Stimulated activated CD8-positive, alpha-beta memory T cell treated with anti-CD3 and anti-CD28 coated beads, Interleukin-7, amount 100 ng/mL, for 4 hours (primary cell): Measurements from ENCODE around the gene C10orf143.

ENCODE experiments used
- DNase-seq, 2 donors: peaks; one replicate each; pipeline ENCODE4 v3.0.0-alpha.2; 2020; ENCODE audit warnings: low read depth in 2 of 2

Gene C10orf143

DNA sequence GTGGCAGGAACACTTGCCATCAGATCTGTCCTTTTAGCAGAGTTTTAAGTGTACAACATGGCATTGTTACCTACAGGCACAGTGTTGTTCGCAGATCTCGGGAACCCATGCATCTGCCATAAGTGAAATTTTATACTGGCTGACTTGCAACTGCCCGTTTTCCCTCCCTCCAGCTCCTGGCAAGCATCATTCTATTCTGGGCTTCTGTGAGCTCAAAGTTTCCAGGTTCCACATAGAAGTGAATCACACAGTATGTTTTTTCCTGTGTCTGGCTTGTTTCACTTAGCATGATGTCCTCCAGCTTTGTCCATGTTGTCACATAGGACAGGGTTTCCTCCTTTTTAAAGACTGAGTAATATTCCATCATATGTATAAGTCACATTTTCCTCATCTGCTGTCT lies 56.6 kb downstream of the C10orf143 start:
- DNase-seq = no peak

DNA sequence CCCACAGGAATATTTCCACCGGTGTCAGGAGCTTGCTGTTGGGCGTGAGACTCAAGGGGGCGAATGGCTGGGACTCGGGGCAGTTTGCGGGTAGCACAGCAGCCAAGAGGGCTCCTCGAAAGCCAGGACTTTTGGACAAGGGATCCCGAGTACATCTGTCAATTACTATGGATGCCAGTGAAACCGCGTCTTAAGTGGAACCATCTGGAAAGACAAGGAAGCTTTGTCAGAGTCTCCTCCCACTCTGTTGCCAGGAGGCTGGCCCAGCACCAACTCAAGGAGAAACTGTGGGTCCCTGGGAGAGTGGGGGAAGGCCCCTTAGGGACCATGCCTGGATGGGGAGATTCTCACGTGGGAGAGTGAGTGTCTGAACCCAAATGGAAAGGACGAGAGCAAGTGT lies 57.1 kb downstream of the C10orf143 start:
- no peak for DNase-seq

DNA sequence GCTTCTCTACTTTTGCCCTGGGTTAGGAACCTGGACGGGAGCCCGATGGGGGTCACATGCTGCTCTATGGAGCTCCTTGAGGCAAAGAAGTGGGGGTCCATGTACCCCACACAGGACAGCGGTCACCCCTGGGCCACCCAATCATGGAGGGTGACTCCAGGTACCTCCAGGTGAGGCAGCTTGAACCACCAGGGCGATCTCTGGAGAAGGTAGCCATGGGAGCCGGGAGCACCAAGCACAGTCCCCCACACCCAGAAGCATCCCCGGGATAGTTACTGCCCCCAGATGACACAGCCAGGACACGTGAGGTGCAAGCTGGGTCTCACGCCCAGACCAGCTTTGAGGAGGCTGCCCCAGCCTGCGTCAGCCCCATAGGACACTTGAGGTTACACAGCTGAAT lies 58.4 kb downstream of the C10orf143 start:
- no peak for DNase-seq

DNA sequence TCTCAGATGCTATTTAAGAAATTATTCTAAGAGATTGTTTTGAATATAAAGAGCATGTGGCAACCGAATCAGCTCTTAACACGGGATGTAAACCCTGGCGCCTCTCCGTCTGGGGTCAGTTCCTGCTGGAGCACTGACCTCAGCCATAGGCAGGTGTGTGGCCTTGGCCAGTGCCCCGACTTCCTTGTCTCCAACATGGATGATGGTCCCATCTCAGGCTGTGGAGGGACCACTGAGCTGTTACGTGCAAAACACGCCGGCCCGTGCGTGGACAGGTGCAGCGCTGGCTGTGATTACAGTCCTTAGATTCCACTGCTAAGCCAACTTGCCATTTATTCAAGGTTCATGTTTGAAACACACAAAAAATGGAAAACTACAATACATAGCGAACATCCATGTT lies 59.9 kb downstream of the C10orf143 start:
- no peak for DNase-seq

DNA sequence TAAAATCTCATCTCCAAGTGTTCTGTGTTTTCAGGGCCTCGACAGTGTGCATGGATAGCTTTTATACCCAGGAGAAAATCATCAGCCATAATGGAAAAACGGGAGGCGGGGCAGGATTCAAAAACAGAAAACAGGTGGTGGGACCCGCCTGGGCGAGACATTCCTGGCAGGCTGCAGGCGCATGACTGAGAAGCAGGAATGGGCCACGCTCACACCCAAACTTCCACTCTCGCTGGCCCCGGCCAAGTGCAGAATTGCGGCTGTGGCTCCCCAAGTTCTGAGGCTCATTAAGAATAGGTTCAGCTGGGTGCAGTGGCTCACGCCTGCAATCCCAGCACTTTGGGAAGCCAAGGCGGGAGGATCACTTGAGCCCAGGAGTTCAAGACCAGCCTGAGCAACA lies 60.6 kb downstream of the C10orf143 start:
- DNase-seq = no peak

DNA sequence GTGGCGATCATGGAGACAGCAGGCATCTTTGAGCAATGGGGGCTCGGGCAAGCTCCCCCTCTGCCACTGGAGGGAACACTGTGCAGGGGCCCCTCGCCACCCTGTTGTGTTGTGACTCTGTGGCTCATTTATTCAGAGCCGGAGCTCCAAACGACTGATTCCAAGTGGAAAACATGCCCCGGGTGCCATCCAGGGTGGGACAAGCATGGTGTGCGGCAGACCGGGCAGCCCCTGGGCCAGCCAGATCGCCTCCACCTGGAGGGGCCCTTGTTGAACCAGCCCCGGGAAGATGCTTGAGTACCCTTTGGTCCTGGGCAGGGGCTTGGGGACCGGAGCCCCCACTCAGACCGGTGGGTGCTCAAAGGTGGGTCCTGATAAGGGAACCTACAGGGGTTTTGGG lies 61.4 kb downstream of the C10orf143 start:
- no peak for DNase-seq

DNA sequence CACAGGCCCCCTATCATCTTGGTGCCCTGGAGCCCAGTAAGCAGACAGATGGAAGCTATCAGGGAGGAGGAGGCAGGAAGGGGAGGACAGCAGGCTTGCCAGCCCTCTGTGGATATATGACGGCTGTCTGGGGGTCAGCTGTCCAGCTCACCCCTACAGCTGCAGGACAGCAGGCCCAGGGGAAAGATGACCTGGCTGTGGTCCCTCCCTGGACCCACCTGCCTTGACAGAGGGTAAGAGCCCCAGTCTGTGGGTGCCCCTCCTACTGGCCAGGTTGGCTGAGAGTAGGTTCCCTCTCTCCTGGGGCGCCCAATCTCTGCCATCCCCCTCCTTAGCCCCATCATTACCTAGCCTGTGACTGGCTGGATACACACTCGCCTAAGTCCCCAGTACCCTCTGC lies 62.5 kb downstream of the C10orf143 start:
- DNase-seq = no peak

DNA sequence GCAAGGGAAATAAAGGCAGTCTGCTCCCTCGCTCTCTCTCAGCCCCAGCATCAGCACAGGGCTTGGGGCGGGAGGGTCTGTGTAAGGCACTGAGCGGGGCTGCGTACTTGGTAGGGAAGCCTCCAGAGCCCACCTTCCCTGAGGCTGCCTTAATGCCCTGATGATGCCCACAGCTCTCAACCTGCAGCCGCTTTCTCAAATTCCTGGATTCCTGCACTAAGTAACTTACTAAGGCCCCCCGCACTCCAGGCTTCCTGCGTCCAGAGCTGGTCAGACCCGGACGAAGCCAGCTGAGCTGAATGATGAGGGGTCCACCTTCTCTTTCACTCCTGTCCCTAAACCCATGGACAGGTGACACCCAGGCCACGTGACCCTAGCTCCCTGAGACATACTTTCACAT lies 63.3 kb downstream of the C10orf143 start:
- no peak for DNase-seq

DNA sequence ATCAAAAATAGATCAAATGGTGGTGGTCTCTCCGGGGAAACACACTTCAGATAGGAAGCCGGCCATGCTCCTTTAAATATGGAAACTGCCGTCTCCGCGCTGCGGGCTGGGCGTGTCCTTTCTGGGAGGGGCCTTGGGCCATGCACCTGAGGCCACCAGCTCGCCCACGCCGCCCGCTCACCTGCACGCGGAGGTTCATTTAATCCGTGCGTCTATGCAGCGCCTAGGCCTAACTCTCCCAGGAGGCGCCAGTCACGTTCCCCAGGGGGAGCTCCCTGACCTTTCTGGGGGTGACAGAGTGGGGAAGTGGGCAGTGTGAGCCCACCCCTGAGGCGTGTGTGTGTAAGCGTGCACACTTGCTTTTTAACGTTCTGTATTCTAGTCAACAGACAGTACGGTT lies 64.0 kb downstream of the C10orf143 start:
- DNase-seq = no peak

DNA sequence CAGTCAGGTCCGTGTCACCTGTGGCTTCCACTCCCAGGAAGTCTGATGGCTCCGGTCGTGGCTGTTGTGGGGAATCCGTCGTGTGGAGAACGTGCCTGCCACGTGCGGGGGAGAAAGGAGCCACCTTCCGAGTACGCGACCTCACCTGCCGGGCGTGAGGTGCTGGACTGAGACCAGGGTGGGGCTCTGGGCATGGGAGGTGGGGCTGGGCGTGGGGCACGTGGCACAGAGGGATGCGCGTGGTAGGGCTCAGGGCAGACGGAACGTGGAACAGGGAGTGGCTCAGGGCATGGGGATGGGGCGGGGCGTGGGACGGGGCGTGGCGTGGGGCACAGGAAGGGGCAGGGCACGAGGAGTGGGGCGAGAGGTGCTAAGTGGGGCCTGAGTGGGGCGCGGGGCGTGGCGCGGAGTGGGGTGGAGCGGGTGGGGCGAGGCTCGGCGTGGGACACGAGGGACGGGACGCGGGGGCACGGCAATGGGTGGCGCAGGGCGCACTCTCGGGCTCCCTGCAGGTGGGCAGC lies 64.8 kb downstream of the C10orf143 start:
- DNase-seq = no peak

DNA sequence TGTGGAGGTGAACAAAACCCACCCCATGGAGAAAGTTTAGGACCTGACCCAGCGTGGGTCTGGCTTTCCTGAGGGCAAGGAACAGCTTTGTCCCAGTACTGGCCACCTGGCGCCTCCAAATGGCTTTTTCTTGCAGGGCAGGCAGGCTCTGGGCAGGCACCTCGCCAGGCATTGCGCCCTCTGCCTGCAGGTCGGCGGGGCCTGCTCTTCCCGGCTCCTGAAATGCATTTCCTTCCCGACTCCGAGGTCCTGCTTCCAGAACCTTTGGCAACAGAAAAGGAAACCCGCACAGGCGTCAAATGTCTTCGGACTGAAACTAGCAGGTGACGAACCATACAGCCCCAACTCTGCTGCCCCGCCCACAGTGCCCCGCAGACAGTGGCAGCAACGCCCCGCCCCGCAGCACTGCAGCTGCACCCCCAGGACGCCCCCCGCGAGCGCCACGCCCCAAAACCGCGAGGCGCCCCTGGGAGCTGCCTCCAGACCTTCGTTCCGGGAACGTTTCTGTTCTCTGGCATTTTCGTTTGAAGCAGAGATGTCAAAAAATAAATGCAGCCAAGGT lies 65.5 kb downstream of the C10orf143 start:
- DNase-seq = no peak

DNA sequence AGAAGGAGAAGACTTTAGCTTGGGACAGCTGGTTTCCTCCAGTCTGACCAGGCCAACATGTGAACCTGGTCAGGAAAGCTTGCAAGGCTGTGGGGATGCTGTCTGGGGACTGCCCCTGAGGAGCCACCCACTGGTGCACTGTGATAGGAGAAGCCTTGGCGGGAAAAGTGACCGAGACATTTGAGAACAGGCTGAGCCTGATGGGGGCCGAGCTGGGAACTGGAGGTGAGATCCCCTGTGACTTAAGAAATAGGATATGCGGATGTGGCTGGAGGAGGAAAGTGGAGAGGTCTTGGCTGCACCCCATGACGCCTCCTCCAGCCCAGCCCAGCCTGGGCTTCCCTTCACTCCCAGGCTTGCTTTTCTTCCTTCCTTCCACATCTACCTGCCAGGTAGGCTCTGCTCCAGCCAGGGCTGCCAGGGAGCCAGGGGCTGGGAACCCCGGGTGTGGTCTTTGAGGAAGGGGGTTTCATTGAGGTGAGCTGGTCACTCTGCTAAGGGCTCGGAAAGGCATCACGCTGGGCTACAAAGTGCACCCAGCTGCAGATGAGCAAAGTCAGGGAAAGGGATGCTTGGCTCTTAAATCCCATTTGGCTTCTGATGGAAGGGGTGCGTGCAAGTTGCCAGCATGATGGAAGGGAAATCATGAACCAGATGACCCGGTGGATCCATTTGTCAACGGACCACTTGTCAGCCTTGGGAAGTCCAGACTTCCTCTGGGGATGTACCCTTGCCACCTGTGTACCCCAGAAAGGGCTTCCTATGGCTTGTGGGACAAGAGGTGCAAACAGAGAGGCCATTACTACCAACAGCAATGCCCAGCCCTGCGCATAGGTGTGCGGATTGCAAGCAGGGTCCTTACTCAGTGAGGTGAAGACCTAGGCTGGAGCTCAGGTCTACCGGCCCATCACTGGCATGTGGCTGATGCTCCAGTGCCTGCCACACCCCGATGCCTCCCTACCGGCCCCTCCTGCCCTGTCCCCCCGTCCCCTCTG lies 66.3 kb downstream of the C10orf143 start:
- DNase-seq = no peak

DNA sequence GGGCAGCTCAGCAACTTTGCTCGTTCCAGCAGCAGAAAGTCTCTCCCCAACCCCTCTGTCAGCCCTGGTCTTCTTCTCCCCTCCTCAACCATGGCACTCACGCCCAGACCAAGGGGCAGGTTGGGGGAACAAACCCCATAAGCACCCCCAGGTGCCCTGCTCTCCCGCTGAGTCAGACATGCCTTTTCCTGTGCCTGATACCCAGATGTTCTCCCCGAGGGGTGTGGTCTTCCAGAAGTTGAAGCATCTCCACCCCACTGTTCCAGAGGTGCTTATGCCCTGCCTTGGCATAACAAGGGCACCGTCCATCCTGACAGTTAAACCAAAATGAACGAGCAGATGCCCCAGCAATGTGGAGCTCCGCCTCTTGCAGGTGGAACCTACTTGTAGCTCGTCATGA lies 67.1 kb downstream of the C10orf143 start:
- DNase-seq = no peak

DNA sequence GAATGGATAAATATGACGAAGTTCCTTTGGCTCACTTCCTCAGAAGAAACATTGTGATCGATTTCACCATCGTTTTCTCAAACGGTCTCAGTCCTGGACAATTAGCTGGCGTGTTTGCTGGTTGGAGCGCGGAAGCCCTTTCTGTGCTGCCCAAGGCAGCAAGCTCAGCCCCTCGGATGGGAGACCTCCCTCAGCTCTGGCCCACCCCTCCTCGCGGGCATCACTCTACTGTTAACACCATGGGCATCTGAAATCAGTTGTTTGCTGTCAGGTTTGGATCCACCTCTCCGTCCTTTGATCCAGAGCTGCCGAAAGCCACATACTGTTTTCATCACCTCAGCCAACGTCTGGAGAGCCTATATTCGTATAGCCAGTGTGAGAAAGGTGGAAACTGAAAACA lies 68.2 kb downstream of the C10orf143 start:
- no peak for DNase-seq

DNA sequence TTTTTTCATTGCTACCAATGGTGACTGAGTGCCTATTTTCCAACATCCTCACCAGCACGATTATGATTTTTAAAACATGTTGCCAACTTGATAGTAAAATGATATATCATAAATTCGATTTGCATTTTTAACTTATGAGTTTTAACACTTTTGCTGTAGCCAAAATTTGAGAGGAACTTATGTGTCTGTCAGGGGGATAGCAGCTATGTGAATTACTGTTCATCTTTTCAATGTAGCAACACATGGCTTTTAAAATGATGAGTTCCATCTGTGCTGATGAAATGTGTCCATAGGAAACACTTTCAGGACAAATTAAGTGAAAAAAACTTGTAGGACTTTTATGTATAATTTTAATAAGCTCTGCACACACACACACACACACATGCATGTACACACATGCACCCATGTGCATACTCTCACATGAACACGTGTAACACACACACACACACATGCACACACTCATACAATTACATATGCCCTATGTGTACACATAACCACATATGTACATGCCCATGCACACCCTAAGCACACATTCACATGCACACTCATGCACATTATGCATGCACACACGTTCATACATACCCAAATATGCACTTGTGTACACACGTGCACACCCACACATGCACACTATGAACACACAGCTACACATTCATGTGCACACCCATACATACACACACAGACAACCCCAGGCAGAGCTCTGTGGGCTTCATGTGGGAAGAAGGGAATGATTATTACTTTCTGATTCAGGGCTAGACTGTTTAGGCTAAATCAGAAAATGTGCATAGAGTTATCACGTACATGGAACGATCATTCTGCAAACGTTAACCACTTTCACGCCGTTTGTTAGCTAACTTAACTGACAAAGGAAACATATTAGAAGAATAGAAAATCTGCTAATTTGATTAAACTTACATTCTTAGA lies 68.9 kb downstream of the C10orf143 start:
- DNase-seq = no peak

DNA sequence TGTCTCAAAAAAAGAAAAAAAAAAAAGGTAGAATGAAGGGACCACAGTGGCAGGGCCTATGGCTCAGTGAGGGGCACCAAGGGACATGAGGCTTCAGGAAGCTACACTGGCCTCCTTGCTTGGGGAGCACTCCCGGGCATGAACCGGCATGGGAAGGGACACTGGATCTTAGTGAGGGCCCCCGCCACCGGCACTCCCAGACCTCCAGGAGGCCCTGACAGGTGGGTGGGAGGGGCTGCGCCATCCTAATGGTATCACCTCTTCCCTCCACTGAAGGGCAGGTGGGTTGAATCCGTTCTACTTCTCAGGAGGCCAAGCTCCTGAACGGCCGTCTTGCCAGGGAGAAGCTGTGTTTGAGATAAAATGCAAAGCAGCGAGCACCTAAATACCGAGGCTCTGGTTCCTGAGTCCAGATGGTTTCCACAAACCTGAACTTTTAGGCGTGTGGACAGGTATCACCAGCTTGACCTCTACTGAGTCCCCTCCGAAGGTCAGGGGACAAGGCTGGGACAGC lies 69.8 kb downstream of the C10orf143 start:
- DNase-seq = no peak

DNA sequence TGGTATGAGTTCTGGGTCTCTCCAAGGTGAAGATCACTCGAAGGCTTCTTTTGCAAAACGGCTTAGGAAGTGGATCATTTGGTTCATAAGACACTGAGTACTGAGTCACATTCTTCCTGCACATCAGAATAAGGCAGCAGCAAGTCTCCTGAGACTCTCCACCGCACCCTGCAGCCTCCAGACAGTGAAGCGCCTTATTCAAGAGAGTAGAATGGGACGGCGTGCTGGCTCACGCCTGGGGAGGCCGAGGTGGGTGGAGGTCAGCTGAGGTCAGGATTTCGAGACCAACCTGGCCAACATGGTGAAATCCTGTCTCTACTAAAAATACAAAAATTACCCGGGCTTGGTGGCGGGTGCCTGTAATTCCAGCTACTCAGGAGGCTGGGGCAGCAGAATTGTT lies 70.3 kb downstream of the C10orf143 start:
- DNase-seq = no peak

DNA sequence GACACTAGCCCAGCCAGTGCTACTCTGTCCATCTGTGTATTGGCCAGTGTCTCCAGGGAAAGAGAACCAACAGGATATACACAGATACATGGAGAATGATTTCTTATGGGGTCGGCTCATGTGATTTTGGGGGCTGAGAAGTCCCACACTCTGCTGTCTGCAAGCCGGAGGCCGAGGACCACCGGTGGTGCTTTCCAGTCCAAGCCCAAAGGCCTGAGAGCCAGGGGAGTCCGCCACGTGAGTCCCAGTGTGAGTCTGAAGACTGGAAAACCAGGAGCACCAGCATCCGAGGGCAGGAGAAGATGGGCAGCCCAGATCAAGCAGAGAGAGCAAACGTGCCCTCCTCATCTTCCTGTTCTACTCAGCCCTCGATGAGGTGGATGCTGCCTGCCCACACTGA lies 71.5 kb downstream of the C10orf143 start:
- no peak for DNase-seq

DNA sequence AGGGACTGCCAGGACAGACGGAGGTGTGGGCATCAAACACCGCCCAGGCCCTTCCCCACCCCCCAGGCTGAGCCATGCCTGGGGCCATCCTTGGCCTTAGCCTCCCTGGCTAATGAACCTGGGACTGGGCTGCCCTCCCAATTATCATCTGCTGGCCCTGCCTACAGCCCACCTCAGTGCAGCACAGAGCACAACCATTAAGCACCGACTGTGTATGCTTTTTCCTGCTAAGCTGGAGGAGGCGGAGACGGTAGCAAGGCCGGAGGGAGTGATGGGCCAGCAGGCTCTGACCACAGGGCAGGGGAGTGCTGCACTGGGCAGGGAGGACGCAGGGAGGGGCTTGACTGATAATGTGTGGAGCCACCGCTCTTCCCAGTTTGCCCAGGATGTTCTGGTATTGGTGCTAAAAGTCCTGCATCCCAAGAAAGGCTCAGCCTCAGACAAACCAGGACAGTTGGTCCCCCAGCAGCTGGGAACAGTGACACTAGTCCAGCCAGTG lies 72.0 kb downstream of the C10orf143 start:
- no peak for DNase-seq

DNA sequence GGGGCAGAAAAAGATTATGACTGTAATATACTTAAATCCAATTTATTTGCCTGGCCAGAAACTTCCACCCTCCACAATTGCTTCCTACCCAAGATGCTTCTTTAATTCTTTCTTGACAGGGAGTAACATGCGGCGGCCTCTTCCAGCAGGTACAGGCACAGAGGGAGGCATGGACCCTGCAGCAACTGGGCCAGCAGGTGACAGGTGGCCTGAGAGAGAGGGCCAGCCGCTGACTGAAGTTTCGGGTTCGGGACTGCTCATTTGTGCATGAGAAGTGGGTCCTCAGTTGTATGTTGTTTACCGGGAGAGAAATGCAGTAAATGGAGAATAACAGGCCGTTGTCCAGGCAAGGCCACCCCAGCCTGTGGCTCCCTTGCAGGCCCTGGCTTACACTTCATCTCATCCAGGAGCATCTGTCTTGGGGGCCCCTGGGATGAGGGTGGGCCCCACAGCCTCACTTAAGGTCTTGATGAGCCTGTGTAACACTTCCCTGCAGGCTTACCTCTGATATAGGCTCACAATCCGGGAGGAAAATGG lies 72.5 kb downstream of the C10orf143 start:
- no peak for DNase-seq

DNA sequence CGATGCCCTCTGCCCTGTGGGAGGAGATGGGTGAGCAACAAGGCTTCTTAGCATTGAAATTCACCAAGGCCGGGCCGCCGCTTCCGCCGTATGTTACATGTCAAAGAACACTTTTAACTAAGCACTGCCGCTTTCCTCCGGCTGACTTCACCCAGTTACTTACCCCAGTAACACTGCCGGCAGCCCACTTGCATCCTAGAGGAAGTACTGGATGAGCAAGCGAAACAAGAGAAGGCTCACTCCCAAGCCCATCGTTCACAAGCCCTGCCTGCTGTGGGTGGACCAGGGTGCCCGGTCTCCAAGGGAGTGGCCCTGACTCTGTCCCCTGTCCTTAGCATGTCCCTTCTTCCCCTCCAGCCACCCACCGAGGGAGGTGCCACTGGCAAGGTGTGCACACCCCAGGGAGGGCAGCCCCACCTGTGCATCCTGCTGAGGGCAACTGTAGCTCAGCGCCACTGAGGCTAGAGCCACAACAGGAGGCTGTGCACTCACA lies 73.4 kb downstream of the C10orf143 start:
- DNase-seq = no peak
